B cell (primary cell): ENCODE data around the gene IQCF6. TPM values are rescaled to one million over a fixed set of nuclear protein-coding genes. Genes with fewer than 3 reads are reported as not detected.

Source experiments
- ATAC-seq: fragments of 200-7000 bp; cut with Tn5 transposase; one replicate; pipeline ENCODE4 v1.10.0; 2021; ENCODE audit warnings: low read depth, mild to moderate bottlenecking, moderate number of reproducible peaks, moderate library complexity
- CTCF ChIA-PET: fragments of 350-600 bp; sonication (Branson Sonifier 250); formaldehyde crosslinking; loops from one replicate; lab custom pipeline; 2021; ENCODE audit warnings: antibody characterized with exemption, inconsistent platforms; lab: Charles Lee
- POLR2A ChIA-PET: fragments of 350-600 bp; sonication (Branson Sonifier 250); formaldehyde crosslinking; loops from one replicate; lab custom pipeline; 2021; ENCODE audit warnings: antibody characterized with exemption; lab: Charles Lee
- DNase-seq: peaks from one replicate; pipeline ENCODE4 v3.0.0; 2013
- H2AFZ ChIP-seq: 2 replicates; pipeline ENCODE4 v1.6.1; 2012; ENCODE audit warnings: mild to moderate bottlenecking, low read depth, low read length; ENCODE audit not compliant: insufficient read depth, poor library complexity, severe bottlenecking
- H3K27ac ChIP-seq, 2 donors: 1 replicate in 1 of 2; 2 replicates in 1 of 2; pipeline ENCODE4 v1.5.1; 2012 to 2013; ENCODE audit warnings: low read length in 2 of 2, mild to moderate bottlenecking in 2 of 2, moderate library complexity in 1 of 2
- H3K27me3 ChIP-seq, 4 experiments: fragments of 200-600 bp in 1 of 4; sonication (generic) in 1 of 4; replicated peaks in 1 of 4; 1 replicate in 2 of 4; 2 replicates in 2 of 4; pipeline versions ENCODE4 v1.6.1 to v1.7.0; 2013 to 2016; ENCODE audit warnings: low read length in 3 of 4, mild to moderate bottlenecking in 2 of 4, mixed read lengths in 1 of 4, moderate library complexity in 1 of 4; ENCODE audit not compliant: insufficient read depth in 4 of 4, control insufficient read depth in 3 of 4; ENCODE audit errors: control extremely low read depth in 1 of 4
- H3K36me3 ChIP-seq, 2 experiments: replicated peaks in 1 of 2; 1 replicate in 1 of 2; 2 replicates in 1 of 2; pipeline versions ENCODE4 v1.6.1 to v1.7.1; 2013; ENCODE audit warnings: low read length in 1 of 2; ENCODE audit not compliant: insufficient read depth in 2 of 2, control insufficient read depth in 1 of 2; ENCODE audit errors: control extremely low read depth in 1 of 2, extremely low read depth in 1 of 2
- H3K4me1 ChIP-seq, 2 donors: fragments of 200-600 bp in 1 of 2; sonication (generic) in 1 of 2; 1 replicate in 1 of 2; 2 replicates in 1 of 2; pipeline versions ENCODE4 v1.5.1 to v1.6.1; 2013 to 2017; ENCODE audit warnings: low read length in 2 of 2; ENCODE audit not compliant: control insufficient read depth in 2 of 2, insufficient read depth in 2 of 2
- H3K4me2 ChIP-seq: replicated peaks from 2 replicates; pipeline ENCODE3; 2012; ENCODE audit warnings: mild to moderate bottlenecking, low read depth, low read length; ENCODE audit not compliant: poor library complexity, severe bottlenecking
- H3K4me3 ChIP-seq, 5 experiments: fragments of 200-600 bp in 1 of 5; sonication (generic) in 1 of 5; 1 replicate in 3 of 5; 2 replicates in 2 of 5; pipeline versions ENCODE4 v1.5.1 to v1.7.0; 2011 to 2016; ENCODE audit warnings: low read length in 4 of 5, mild to moderate bottlenecking in 4 of 5, low read depth in 2 of 5, control low read depth in 1 of 5, moderate library complexity in 1 of 5; ENCODE audit not compliant: insufficient read depth in 1 of 5; ENCODE audit errors: control extremely low read depth in 1 of 5, extremely low read depth in 1 of 5
- H3K79me2 ChIP-seq: fragments of 200-600 bp; sonication (generic); one replicate; pipeline ENCODE4 v1.6.0; 2016; ENCODE audit warnings: low read length; ENCODE audit not compliant: control insufficient read depth, insufficient read depth
- H3K9ac ChIP-seq: fragments of 200-600 bp; sonication (generic); 2 replicates; pipeline ENCODE4 v1.6.1; 2017; ENCODE audit warnings: mild to moderate bottlenecking, low read length, moderate library complexity
- H3K9me3 ChIP-seq, 3 donors: one replicate each; pipeline versions ENCODE4 v1.6.1 to v1.7.1; 2013; ENCODE audit warnings: low read length in 2 of 3; ENCODE audit not compliant: control insufficient read depth in 2 of 3, insufficient read depth in 1 of 3; ENCODE audit errors: control extremely low read depth in 1 of 3
- H4K20me1 ChIP-seq: 2 replicates; pipeline ENCODE4 v1.6.0; 2012; ENCODE audit warnings: mild to moderate bottlenecking, low read length; ENCODE audit not compliant: insufficient read depth, control insufficient read depth, poor library complexity, severe bottlenecking
- H3K27ac Mint-ChIP-seq: one replicate; pipeline ENCODE4 v1.8.0; 2021; ENCODE audit warnings: mixed read lengths
- H3K27me3 Mint-ChIP-seq: one replicate; pipeline ENCODE4 v1.8.0; 2021; ENCODE audit warnings: mixed read lengths
- H3K4me1 Mint-ChIP-seq: one replicate; pipeline ENCODE4 v1.8.0; 2021; ENCODE audit warnings: mixed read lengths
- H3K4me3 Mint-ChIP-seq: one replicate; pipeline ENCODE4 v1.8.0; 2021; ENCODE audit warnings: mixed read lengths
- H3K9me3 Mint-ChIP-seq: one replicate; pipeline ENCODE4 v1.8.0; 2022; ENCODE audit warnings: mixed read lengths; ENCODE audit not compliant: insufficient read depth
- CTCF ChIP-seq: fragments of 200-600 bp; IDR thresholded peaks from one replicate; pipeline ENCODE4 v1.8.0; 2022; ENCODE audit warnings: antibody characterized with exemption, mild to moderate bottlenecking
- EZH2 ChIP-seq: IDR thresholded peaks from 2 replicates; pipeline ENCODE4 v1.6.1; 2012; ENCODE audit warnings: borderline replicate concordance, low read depth, mild to moderate bottlenecking, moderate library complexity, low read length; ENCODE audit not compliant: insufficient read depth, poor library complexity, severe bottlenecking
- WGBS: methylation state at CpG from one replicate; pipeline ENCODE4 v1.1.5; 2013; ENCODE audit warnings: missing lambda C conversion rate; ENCODE audit not compliant: insufficient coverage; 5-methylcytosine and 5-hydroxymethylcytosine counted together
- intact Hi-C: fragments of 100-400 bp; cut with micrococcal nuclease; formaldehyde crosslinking; loops from one replicate; pipeline ENCODE4 v1.10.0; 2022
- polyA plus RNA-seq: library from polyadenylated mRNA; depleted of rRNA; stranded (reverse); fragments of >200 nt; gene quantifications from 2 replicates; pipeline ENCODE4 v1.2.3, GENCODE V29; 2012
- total RNA-seq, 2 donors: library from RNA; stranded (reverse); fragments of 120-200 nt in 1 of 2; gene quantifications; 1 replicate in 1 of 2; 2 replicates in 1 of 2; pipeline versions ENCODE4 v1.2.3 to v1.2.4, GENCODE V29; 2013 to 2022

The IQCF6 gene
- total and polyA plus RNA-seq, 2 donors (not counting 1 experiment from before 2014, with no cell fraction given) = not detected

GRCh38 chr3:51819709-51820406, 40.8 kb upstream of the IQCF6 start:
- no peak overlapping the region for H3K9ac ChIP-seq
- ChIA-PET POLR2A (no interaction called here), CTCF (interaction anchor here (0.8 to 1.3 kb wide), 4 partner anchors 8 to 58 kb away, joined by 3 to 4 read pairs (median 3); no protein-coding TSS in a partner anchor)
- no peaks in the 10 kb centered on the region for H4K20me1 ChIP-seq
- intact Hi-C loops = no loop called here
- H3K79me2 ChIP-seq = no peaks in the 10 kb centered on the region
- no peaks in the 10 kb centered on the region for H3K4me1 ChIP-seq
- H3K27ac ChIP-seq = no peak overlapping the region
- DNase-seq = no peak
- H3K27me3 Mint-ChIP-seq = peaks cover 65% of the 10 kb centered on the region
- no peak overlapping the region for H3K27ac Mint-ChIP-seq
- peaks cover 4% of the 10 kb centered on the region for H3K9me3 Mint-ChIP-seq
- ATAC-seq = no peak
- no peaks in the 10 kb centered on the region for H3K4me1 Mint-ChIP-seq
- H3K4me2 ChIP-seq = no peak overlapping the region
- no peak overlapping the region for H2AFZ ChIP-seq
- no peak overlapping the region for H3K4me3 ChIP-seq
- H3K27me3 ChIP-seq = peaks cover 0 to 14% (median 7%) of the 10 kb centered on the region in 4 experiments
- 59% methylated on average over 12 of the region's 12 CpGs for WGBS
- peak; percentile 14 for TF ChIP-seq CTCF
- no peak for TF ChIP-seq EZH2
- no peaks in the 10 kb centered on the region for H3K36me3 ChIP-seq
- peaks cover 0 to 5% (median 0%) of the 10 kb centered on the region in 3 donors for H3K9me3 ChIP-seq
- H3K4me3 Mint-ChIP-seq = no peak overlapping the region

- H2AFZ ChIP-seq = no peak overlapping the region
- peaks cover 65% of the 10 kb centered on the region for H3K27me3 Mint-ChIP-seq
- ATAC-seq (no peak), DNase-seq (no peak)
- H3K27me3 ChIP-seq = peaks cover 0 to 14% (median 6%) of the 10 kb centered on the region in 4 experiments
- no peak overlapping the region for H3K4me3 ChIP-seq
- ChIA-PET CTCF (interaction anchor here (1.1 to 1.3 kb wide), 2 partner anchors 9 to 19 kb away, joined by 3 to 4 read pairs; no protein-coding TSS in a partner anchor), POLR2A (no interaction called here)
- H3K27ac ChIP-seq = no peak overlapping the region
- TF ChIP-seq CTCF = no peak
- no peak overlapping the region for H3K27ac Mint-ChIP-seq
- no peaks in the 10 kb centered on the region for H4K20me1 ChIP-seq
- H3K79me2 ChIP-seq = no peaks in the 10 kb centered on the region
- intact Hi-C loops = no loop called here
- H3K4me3 Mint-ChIP-seq = no peak overlapping the region
- no peak overlapping the region for H3K4me2 ChIP-seq
- no peaks in the 10 kb centered on the region for H3K4me1 ChIP-seq
- no peak overlapping the region for H3K9ac ChIP-seq
- no peaks in the 10 kb centered on the region for H3K4me1 Mint-ChIP-seq
- H3K9me3 Mint-ChIP-seq = peaks cover 4% of the 10 kb centered on the region
- H3K9me3 ChIP-seq = peaks cover 0 to 5% (median 0%) of the 10 kb centered on the region in 3 donors
- WGBS = 94% methylated on average over 15 of the region's 15 CpGs
- H3K36me3 ChIP-seq = no peaks in the 10 kb centered on the region
Observed at GRCh38 chr3:51819151-51819550, 40.1 kb upstream of the IQCF6 start.
